Activated CD4-positive, alpha-beta T cell treated with anti-CD3 and anti-CD28 coated beads, Interleukin-2, amount 50 U/mL, for 1 hour (primary cell): ENCODE data around the gene IGLON5.

Source experiments
- DNase-seq: peaks from one replicate; pipeline ENCODE4 v3.0.0-alpha.2; 2020

The IGLON5 gene

GRCh38 chr19:51318687-51319648, 7.5 kb downstream of the IGLON5 start:
- DNase-seq = no peak

GRCh38 chr19:51319649-51320279, 8.3 kb downstream of the IGLON5 start:
- no peak for DNase-seq

GRCh38 chr19:51320280-51320657, 8.8 kb downstream of the IGLON5 start:
- DNase-seq = no peak

- no peak for DNase-seq
Observed at GRCh38 chr19:51321799-51322198, 10.4 kb downstream of the IGLON5 start.

DNA sequence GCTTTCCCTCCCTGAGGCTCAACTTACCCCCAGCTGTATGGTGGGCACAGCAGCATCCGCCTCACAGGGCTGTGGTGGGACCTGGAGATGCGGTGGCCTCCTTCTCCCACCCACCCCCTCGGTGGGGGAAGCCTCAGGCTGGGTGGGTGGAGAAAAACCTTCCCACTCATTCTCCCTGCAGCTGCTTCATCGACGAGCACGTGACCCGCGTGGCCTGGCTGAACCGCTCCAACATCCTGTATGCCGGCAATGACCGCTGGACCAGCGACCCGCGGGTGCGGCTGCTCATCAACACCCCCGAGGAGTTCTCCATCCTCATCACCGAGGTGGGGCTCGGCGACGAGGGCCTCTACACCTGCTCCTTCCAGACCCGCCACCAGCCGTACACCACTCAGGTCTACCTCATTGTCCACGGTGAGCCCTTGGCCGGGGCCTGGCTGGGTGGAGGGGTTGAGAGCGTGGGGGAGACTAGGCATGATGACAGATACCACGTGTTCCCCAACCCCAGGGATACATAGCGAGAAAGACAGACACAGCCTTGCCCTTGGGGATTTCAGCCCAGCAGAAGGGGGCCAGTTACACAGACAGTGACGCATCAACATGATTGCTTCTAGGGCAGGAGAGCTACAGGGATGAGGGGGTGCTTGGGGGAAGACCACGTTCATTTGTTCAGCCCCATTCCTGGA, 12.2 kb downstream of the IGLON5 start:
- DNase-seq = no peak

DNA sequence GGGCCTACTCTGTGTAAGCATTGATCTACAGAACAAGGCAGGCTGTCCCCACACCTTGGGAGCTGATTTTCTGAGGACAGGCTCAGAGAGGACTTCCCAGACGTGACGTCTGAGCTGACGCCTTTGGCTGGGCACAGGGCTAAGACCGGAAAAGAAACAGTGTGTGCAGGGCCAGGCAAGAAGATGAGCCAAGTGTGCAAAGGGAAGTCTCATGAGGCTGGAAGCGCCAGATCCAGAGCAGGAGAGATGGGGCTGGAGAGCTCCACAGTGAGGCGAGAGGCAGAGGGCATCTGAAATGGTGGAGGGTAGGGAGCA, 12.7 kb downstream of the IGLON5 start:
- no peak for DNase-seq

GRCh38 chr19:51325161-51325976, 13.9 kb downstream of the IGLON5 start:
- DNase-seq = no peak

DNA sequence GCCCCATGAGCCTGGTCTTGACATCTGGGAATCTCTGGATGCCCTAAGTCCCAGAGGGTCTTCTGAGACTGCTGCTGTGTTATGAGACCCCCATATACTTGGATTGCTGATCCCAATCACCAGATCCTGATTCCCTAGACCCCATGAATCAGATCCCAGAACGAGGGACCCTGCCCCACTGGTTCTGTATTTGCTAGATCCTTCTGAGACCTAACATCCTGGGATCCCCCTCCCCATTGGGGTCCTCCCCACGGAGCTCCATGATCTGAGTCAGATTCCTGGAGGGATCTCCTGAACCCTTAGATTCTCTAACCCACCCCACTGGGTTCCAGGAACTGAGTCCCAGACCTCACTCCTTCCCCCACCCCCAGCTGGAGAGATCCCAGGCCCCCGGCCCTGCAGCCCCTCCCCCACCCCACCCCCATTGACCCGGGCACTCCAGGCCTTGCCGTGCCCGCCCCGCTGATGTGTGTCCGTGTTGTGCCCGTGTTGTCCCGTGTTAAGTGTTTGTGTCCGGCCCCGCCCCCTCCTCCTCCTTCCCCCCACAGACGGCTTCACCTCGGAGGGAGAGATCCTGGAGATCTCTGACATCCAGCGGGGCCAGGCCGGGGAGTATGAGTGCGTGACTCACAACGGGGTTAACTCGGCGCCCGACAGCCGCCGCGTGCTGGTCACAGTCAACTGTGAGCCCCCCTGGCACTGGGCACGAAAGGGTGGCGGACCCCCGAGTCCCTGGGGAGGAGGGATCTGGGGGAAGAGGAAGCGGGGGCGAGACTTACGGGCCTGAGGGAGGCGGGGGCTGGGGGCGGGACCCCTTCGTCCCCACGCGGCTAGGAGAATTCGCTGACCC, 15.0 kb downstream of the IGLON5 start:
- no peak for DNase-seq

DNA sequence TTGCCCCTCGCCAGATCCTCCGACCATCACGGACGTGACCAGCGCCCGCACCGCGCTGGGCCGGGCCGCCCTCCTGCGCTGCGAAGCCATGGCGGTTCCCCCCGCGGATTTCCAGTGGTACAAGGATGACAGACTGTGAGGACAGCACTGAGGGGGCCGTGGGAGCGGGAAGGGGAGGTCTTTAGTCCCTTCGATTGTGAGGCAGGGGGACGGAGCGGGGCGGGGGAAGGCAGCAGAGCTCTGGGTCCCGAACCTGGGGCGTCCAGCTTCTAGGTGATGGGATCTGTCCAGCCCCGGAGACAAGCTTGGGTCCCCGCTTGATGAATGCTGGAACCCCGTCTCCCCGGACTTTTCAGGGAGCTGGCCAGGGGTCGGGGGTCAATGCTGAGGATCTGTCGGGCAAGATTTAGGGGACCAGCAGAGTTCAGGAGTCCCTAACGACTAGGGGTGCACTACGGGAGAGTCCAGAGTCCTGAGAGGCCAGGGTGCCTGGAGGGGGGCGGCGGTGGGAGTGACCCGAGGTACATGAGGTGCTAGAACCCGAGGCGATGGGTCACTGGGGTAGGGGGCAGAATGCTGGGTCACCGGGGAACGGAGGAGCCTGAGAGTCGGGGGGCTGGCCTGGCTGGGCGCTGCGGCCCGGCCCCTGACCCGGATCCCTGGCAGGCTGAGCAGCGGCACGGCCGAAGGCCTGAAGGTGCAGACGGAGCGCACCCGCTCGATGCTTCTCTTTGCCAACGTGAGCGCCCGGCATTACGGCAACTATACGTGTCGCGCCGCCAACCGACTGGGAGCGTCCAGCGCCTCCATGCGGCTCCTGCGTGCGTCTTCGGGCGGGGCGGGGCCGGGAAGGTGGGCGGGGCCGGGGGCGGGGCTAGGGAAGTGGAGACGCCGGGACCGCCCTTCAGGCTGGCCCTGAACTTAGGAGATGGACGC, 15.9 kb downstream of the IGLON5 start:
- DNase-seq = peak; percentile 35

GRCh38 chr19:51329411-51329810, 18.0 kb downstream of the IGLON5 start:
- no peak for DNase-seq

DNA sequence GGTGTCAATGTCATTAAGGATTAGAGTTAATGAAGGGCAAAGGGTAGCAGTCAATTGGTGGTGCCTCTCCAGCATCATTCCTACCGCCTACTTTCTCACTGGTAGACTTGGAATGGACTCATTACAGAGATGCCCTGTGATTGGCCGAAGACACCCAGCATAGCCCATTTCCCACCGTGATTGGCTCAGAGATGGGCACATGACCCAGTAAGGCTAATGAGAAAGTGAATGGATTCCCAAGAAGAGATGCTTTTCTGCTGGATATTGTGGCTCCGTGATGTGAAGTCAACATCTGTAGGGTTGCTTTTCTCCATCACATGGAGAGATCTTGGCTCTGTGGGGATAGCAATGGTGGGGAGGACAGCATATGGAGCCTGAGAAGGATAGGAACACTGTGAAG, 18.9 kb downstream of the IGLON5 start:
- DNase-seq = no peak

DNA sequence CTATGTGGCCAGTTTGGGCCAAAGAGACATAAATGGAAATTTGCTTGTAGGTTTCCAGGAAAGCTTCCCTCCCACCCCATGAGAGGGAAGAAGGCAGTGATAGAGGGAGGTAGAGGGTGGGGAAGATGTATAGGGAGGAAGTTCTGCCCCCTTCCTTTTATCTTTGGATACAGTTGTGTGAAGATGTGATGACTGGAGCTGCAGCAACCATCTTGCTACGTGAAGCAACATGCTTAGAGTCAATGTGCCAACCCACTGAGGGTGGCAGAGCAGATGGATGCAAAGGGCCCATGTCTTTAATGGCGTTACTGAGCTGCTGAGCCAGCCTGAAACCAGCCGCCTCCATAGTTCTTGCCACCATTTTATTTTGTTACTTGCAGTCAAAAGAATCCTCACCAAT, 19.7 kb downstream of the IGLON5 start:
- DNase-seq = no peak

- DNase-seq = no peak
Observed at GRCh38 chr19:51331716-51332115, 20.3 kb downstream of the IGLON5 start.

DNA sequence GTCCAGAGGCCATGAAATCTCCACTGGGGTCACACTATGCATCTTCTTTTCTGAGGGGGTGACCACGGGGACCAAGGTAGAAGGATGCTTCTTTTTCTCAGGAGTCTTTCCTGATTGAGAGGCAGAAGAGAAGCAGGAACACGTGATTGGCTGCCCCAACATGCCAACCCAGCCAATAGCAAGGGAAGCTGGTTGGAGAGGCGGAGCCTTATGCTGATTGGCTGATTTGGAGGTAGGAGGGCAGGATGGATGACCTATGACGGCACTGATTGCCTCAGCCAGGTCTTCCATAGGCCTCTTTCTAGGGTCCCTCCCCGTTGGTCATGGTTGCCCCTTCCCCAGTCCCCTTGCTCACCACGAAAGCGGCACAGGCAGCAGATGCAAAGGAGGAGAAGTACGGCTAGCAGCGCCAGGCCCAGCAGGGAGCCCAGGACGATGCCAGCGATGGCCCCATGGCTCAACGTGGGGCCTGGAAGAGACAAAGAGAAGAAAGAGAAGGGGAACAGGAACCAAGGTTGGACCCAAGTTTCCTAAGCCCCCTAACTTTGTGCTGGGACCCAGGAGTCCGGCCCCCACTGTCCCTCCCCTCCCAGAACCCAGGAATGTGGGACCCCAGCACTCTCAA, 22.5 kb downstream of the IGLON5 start:
- DNase-seq = no peak

DNA sequence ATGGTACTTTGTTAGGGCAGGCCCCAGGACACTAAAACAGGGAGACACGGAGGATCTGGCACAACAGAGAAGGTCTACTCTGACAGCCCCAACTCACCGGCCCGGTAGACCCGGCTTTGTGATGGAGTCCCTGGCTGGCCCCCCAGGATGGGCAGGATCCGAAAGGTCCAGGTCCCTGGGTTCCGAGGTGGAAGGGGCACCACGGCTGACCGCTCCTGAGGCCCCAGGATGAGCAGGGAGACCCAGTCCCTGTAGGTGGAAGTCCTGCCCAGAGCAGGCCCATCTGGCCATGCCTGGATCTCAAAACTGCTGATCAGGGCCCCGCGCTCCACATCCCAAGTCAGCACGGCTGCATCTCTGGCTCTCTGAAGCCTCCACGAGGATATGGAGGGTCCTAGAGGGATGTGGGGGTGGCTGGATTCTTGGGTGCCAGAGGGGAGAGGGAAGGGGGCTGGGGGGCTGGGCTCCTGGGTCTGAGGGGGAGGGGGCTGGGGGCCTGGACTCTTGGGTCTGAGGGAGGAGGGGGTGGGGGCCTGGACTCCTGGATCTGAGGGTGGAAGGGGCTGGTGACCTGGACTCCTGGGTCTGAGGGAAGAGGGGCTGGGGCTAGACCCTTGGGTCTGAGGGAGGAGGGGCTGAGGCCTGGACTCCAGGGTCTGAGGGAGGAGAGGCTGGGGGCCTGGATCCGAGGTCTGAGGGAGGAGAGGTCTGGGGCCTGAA, 25.9 kb downstream of the IGLON5 start:
- no peak for DNase-seq

DNA sequence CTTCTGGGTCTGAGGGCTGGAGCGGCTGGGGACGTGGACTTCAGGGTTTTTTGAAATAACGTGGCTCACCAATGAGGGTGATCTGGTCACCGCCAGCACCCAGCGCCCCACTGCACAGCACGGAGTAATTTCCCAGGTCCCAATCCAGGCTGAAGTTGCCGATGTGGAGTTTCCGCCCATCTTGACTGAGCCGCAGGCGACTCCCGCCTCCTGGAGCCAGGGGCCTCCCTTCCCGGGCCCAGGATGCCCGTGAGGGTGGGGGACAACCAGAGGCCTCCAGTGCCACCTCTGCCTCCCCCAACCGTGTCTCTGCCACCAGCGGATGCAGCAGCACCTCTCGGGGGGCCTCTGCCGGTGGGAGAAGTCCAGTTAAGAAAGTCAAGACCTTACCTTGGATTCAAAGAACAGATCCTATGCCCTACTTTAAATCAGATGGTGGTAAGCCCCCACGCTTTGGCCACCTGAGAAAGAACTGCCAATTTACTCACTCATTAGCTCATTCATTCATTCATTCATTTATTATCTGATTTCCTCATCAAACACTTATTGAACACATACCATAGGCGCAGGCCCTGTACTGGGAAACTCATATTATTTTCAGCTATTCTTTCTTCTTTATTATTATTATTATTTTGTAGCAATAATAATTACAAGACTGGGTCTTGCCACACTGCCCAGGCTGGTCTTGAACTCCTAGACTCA, 26.6 kb downstream of the IGLON5 start:
- DNase-seq = no peak

DNA sequence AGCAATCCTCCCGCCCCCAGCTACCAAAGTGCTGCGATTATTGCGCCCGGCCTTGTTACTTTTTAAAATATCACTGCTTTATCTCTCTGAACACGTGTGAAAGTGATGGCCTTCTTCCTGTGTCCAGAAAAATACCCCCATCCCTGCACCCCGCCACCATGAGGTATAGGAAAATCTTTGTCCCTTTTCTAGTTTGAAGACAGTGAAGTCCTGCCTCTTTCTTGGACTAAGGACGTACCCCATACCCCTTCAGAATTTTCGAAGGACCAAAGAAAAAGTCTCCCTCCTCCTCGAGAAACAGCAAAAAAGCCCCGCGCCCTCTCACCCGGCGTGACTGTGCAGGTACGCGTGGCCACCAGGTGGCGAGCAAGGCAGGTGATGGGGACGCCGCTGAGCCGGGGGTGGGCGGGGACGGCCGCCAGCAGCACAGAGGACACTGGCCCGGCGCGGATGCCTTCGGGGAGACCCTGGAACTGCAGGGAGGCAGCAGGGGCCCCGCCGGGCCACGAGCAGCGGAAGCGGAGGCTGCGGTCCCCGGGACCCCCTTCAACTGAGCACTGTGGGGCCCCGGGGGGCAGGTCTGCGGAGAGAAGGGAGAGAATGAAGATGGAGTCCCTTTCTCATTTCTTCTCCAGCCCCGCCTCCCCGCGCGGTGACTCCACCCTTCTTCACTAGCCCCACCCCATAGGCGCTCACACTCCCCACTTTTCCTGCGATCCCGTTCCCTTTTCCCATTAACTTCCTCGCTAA, 27.3 kb downstream of the IGLON5 start:
- DNase-seq = peak; percentile 82

- DNase-seq = no peak
Observed at GRCh38 chr19:51339313-51339686, 27.9 kb downstream of the IGLON5 start.
